Keratinocyte (primary cell): ENCODE data around the gene TARS1. TPM values are rescaled to one million over a fixed set of nuclear protein-coding genes. Genes with fewer than 3 reads are reported as not detected.

ENCODE experiments used
- DNase-seq: peaks from one replicate; pipeline ENCODE4 v3.0.0-alpha.2; 2011; ENCODE audit warnings: low read depth, missing footprints, low spot score
- FAIRE-seq: peaks from 2 replicates; lab custom pipeline; 2011; peaks lifted over from hg19 to GRCh38; lab: Jason Lieb, UNC
- H2AFZ ChIP-seq: 2 replicates; pipeline ENCODE4 v1.6.0; 2012; ENCODE audit warnings: low read length, control low read depth, inconsistent platforms; ENCODE audit not compliant: control insufficient read depth
- H3K27ac ChIP-seq: 2 replicates; pipeline ENCODE4 v1.5.1; 2011; ENCODE audit warnings: low read length; ENCODE audit not compliant: control insufficient read depth, insufficient read depth
- H3K27me3 ChIP-seq: 3 replicates; pipeline ENCODE4 v1.6.0; 2011; ENCODE audit warnings: low read length; ENCODE audit not compliant: control insufficient read depth, insufficient read depth; ENCODE audit errors: extremely low read depth
- H3K36me3 ChIP-seq, 2 experiments: 2 replicates in 1 of 2; 3 replicates in 1 of 2; pipeline ENCODE4 v1.5.1; 2011; ENCODE audit warnings: low read length in 2 of 2, mild to moderate bottlenecking in 1 of 2; ENCODE audit not compliant: control insufficient read depth in 2 of 2, insufficient read depth in 2 of 2; ENCODE audit errors: extremely low read depth in 1 of 2
- H3K4me1 ChIP-seq: 3 replicates; pipeline ENCODE4 v1.5.1; 2011; ENCODE audit warnings: low read length; ENCODE audit not compliant: control insufficient read depth, insufficient read depth; ENCODE audit errors: extremely low read depth
- H3K4me2 ChIP-seq: 3 replicates; pipeline ENCODE4 v1.6.0; 2011; ENCODE audit warnings: low read depth, low read length; ENCODE audit not compliant: control insufficient read depth, insufficient read depth; ENCODE audit errors: extremely low read depth
- H3K4me3 ChIP-seq, 3 experiments: fragments of 200-600 bp in 1 of 3; sonication (generic) in 1 of 3; 2 replicates in 2 of 3; 3 replicates in 1 of 3; pipeline ENCODE4 v1.5.1; 2011 to 2016; ENCODE audit warnings: low read length in 3 of 3, mild to moderate bottlenecking in 3 of 3, control low read depth in 2 of 3, inconsistent platforms in 1 of 3, low read depth in 1 of 3, mixed read lengths in 1 of 3, mixed run types in 1 of 3, moderate library complexity in 1 of 3; ENCODE audit not compliant: control insufficient read depth in 2 of 3, insufficient read depth in 2 of 3; ENCODE audit errors: extremely low read depth in 1 of 3
- H3K79me2 ChIP-seq: 2 replicates; pipeline ENCODE4 v1.6.0; 2012; ENCODE audit warnings: low read length; ENCODE audit not compliant: control insufficient read depth, insufficient read depth
- H3K9ac ChIP-seq: 3 replicates; pipeline ENCODE4 v1.6.0; 2011; ENCODE audit warnings: low read length; ENCODE audit not compliant: control insufficient read depth, insufficient read depth; ENCODE audit errors: extremely low read depth
- H3K9me1 ChIP-seq: 3 replicates; pipeline ENCODE4 v1.6.0; 2011; ENCODE audit warnings: low read length; ENCODE audit not compliant: control insufficient read depth, insufficient read depth; ENCODE audit errors: extremely low read depth
- H3K9me3 ChIP-seq: 2 replicates; pipeline ENCODE4 v1.5.1; 2012; ENCODE audit warnings: low read depth, low read length; ENCODE audit not compliant: control insufficient read depth
- H4K20me1 ChIP-seq: 3 replicates; pipeline ENCODE4 v1.6.0; 2011; ENCODE audit warnings: low read length; ENCODE audit not compliant: control insufficient read depth, insufficient read depth; ENCODE audit errors: extremely low read depth
- EZH2 ChIP-seq: IDR thresholded peaks from one replicate; pipeline ENCODE4 v1.6.1; 2012; ENCODE audit warnings: inconsistent platforms, mild to moderate bottlenecking, low read length, moderate library complexity
- dilution Hi-C: fragments of 300-500 bp; cut with MboI; formaldehyde crosslinking; loops from one replicate; pipeline ENCODE4 v1.7.0; 2020; ENCODE audit warnings: low sequenced_read_pairs; ENCODE audit not compliant: extremely low pct_ligation_motif_present
- polyA plus RNA-seq, 5 experiments: library from polyadenylated mRNA; depleted of rRNA in 3 of 5; stranded (reverse) in 3 of 5; stranded (forward) in 1 of 5; unstranded in 1 of 5; fragments of >200 nt; gene quantifications; 1 replicate in 1 of 5; 2 replicates in 3 of 5; 3 replicates in 1 of 5; pipeline versions ENCODE4 v1.2.1 to v1.2.3, GENCODE V29; 2011 to 2012; ENCODE audit warnings: missing spikeins in 2 of 5, low read depth in 1 of 5, low replicate concordance in 1 of 5
- TF ChIP-seq, protein P1 (sequence below), 3 experiments: IDR thresholded peaks in 1 of 3; conservative IDR thresholded peaks in 1 of 3; optimal IDR thresholded peaks in 1 of 3; 2 replicates in 2 of 3; 3 replicates in 1 of 3; pipeline versions ENCODE3 to v1.5.1; 2011; ENCODE audit warnings: low read length in 3 of 3, mild to moderate bottlenecking in 3 of 3, moderate library complexity in 2 of 3, control low read depth in 1 of 3, inconsistent platforms in 1 of 3; ENCODE audit not compliant: insufficient read depth in 2 of 3; ENCODE audit errors: extremely low read depth in 1 of 3

The TARS1 gene
- polyA plus RNA-seq, 1 donor (not counting 4 experiments of a cell fraction or from before 2014, with no cell fraction given) = 213 TPM

DNA sequence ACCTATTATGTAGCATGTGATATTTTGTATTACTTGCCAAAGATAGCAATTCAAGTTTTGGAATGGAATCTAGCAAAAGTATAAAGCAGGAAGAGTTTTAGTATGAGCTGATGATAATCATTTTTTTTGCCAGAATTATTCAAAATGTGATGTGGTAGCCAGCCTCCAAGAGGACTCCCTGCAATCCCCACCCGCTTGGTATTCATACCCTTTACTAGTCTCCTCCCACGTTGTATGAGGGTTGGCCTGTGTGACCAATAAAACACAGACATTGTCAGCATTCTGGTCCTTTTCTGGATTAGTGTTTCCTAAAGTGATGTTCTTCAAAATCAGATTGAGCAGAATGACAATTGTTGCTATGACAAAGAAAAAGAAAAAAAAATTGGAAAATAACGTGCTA is 63.8 kb downstream of the TARS1 start:
- Histone ChIP-seq H3K9me1 (no peaks in the 10 kb centered on the region), H2AFZ (no peak overlapping the region), H3K79me2 (no peaks in the 10 kb centered on the region), H3K27ac (no peak overlapping the region), H3K27me3 (no peaks in the 10 kb centered on the region), H3K4me3 (no peak overlapping the region), H3K4me2 (no peak overlapping the region), H3K36me3 (no peaks in the 10 kb centered on the region), H3K4me1 (no peaks in the 10 kb centered on the region), H3K9me3 (no peaks in the 10 kb centered on the region), H4K20me1 (no peaks in the 10 kb centered on the region), H3K9ac (no peak overlapping the region)
- no peak for FAIRE-seq
- DNase-seq = no peak
- TF ChIP-seq, protein P1, sequence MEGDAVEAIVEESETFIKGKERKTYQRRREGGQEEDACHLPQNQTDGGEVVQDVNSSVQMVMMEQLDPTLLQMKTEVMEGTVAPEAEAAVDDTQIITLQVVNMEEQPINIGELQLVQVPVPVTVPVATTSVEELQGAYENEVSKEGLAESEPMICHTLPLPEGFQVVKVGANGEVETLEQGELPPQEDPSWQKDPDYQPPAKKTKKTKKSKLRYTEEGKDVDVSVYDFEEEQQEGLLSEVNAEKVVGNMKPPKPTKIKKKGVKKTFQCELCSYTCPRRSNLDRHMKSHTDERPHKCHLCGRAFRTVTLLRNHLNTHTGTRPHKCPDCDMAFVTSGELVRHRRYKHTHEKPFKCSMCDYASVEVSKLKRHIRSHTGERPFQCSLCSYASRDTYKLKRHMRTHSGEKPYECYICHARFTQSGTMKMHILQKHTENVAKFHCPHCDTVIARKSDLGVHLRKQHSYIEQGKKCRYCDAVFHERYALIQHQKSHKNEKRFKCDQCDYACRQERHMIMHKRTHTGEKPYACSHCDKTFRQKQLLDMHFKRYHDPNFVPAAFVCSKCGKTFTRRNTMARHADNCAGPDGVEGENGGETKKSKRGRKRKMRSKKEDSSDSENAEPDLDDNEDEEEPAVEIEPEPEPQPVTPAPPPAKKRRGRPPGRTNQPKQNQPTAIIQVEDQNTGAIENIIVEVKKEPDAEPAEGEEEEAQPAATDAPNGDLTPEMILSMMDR (optimal IDR thresholded peaks at IDR 0.05 in 1 of 3, IDR thresholded peaks at IDR 0.05 in 1 of 3, conservative IDR thresholded peaks at IDR 0.05 in 1 of 3; ENCODE audit: extremely low read depth in 1 of 3, insufficient read depth in 2 of 3, low read length in 3 of 3) = no peak
- no peak for TF ChIP-seq EZH2
- dilution Hi-C loops = no loop called here

DNA sequence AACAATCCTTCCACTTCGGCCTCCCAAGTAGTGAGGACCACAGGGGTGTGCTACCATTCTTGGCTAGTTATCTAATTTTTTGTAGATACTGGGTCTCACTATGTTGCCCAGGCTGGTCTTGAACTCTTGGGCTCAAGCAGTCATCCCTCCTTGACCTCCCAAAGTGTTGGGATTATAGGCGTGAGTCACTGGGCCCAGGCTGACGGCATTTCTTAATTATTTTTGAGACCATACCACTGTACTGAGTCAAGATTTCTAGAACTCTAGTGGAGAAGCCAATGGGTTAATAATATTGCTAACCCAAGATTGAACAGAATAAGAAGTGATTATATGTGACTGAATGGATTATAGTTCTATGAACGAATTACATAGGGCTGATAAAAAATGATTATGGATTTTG is 66.7 kb downstream of the TARS1 start:
- Histone ChIP-seq H3K27me3 (no peaks in the 10 kb centered on the region), H4K20me1 (no peaks in the 10 kb centered on the region), H3K36me3 (no peaks in the 10 kb centered on the region), H3K9me1 (no peaks in the 10 kb centered on the region), H2AFZ (no peak overlapping the region), H3K9me3 (no peaks in the 10 kb centered on the region), H3K27ac (no peak overlapping the region), H3K4me3 (no peak overlapping the region), H3K4me2 (no peak overlapping the region), H3K4me1 (no peaks in the 10 kb centered on the region), H3K9ac (no peak overlapping the region), H3K79me2 (no peaks in the 10 kb centered on the region)
- TF ChIP-seq, protein P1 (optimal IDR thresholded peaks at IDR 0.05 in 1 of 3, IDR thresholded peaks at IDR 0.05 in 1 of 3, conservative IDR thresholded peaks at IDR 0.05 in 1 of 3; ENCODE audit: extremely low read depth in 1 of 3, insufficient read depth in 2 of 3, low read length in 3 of 3) = no peak
- no peak for TF ChIP-seq EZH2
- dilution Hi-C loops = no loop called here
- FAIRE-seq = no peak
- DNase-seq = no peak
